Astrocyte of the cerebellum (primary cell): ENCODE data around the gene SUMF1.

ENCODE experiments used
- DNase-seq: peaks from one replicate; pipeline ENCODE4 v3.0.0-alpha.2; 2011; ENCODE audit warnings: low read depth
- H3K4me3 ChIP-seq: 2 replicates; pipeline ENCODE4 v1.5.1; 2011; ENCODE audit warnings: mild to moderate bottlenecking, low read depth, low read length, moderate library complexity
- CTCF ChIP-seq: IDR thresholded peaks from 2 replicates; pipeline ENCODE4 v1.5.1; 2012; ENCODE audit warnings: low read length, low read depth, moderate library complexity, mild to moderate bottlenecking; ENCODE audit errors: missing control alignments
- in situ Hi-C: cut with HindIII; loops from 2 replicates; pipeline ENCODE4 v1.10.0; 2017; ENCODE audit warnings: low sequenced_read_pairs

SUMF1 gene

GRCh38 chr3:4426782-4427344, 40.2 kb downstream of the SUMF1 start:
- in situ Hi-C loops, result no loop called here
- TF ChIP-seq CTCF, result no peak
- DNase-seq, result peak; percentile 85
- no peak overlapping the region for H3K4me3 ChIP-seq

DNA sequence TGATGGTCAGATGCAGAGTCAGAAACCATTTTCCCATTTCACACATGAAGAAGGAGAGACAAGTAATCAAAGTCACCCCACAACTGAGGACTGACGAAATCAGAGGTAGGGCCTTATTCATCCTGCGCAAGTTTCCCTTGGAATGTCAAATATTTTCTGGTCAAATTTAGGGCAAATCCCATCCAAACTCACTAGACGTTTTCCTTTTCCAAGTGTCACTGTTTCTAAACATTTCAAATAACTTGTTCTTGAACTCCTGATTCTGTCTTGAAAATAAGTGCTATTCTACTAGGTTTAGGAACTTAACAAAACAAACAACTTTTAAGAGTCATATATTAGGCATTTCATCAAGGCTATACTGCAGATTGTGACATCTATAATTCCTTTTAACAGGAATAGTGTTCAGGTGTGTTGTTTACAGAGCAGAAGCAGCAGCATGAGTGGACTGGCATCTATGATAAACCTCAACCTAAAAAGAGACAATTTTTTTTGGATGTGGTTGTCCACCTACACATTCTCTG, 40.7 kb downstream of the SUMF1 start:
- in situ Hi-C loops, result no loop called here
- TF ChIP-seq CTCF, result no peak
- H3K4me3 ChIP-seq, result no peak overlapping the region
- DNase-seq, result no peak

DNA sequence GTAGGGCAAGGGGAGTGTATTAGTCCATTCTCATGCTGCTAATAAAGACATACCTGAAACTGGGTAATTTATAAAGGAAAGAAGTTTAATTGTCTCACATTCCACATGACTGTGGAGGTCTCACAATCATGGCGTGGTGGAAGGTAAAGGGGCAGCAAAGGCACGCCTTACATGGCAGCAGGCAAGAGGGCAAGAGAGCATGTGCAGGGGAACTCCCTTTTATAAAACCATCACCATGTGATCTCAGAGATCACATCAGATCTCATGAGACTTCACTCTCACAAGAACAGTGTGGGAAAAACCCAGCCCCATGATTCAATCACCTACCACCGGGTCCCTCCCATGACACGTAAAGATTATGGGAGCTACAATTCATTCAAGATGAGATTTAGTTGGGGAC, 41.4 kb downstream of the SUMF1 start:
- DNase-seq, result no peak
- no peak overlapping the region for H3K4me3 ChIP-seq
- no peak for TF ChIP-seq CTCF
- in situ Hi-C loops, result no loop called here

GRCh38 chr3:4425055-4425454, 42.0 kb downstream of the SUMF1 start:
- no peak for DNase-seq
- H3K4me3 ChIP-seq, result no peak overlapping the region
- TF ChIP-seq CTCF, result no peak
- in situ Hi-C loops, result no loop called here

- in situ Hi-C loops, result no loop called here
- DNase-seq, result no peak
- no peak for TF ChIP-seq CTCF
- no peak overlapping the region for H3K4me3 ChIP-seq
These were observed 45.9 kb downstream of the SUMF1 start for GRCh38 chr3:4421121-4421520.

DNA sequence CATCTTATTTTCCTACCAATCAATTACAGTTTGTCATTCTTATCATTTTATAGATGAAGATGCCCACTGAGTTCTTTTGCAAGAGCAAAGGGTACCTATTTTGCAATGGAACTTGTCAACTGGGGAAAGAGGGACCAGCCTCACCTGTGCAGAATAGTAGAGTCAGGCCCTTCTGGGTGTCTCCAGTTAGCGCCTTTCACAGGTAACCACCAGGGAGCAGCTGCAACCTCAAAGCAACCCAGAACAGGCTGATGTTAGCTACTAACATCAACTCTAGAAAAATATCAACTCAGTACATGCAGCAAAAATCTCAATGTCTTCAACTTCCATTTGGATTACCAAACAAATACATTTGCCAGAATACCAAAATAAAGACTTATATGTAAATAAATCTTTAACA, 47.1 kb downstream of the SUMF1 start:
- TF ChIP-seq CTCF, result no peak
- H3K4me3 ChIP-seq, result no peak overlapping the region
- in situ Hi-C loops, result no loop called here
- DNase-seq, result no peak
